Stimulated activated naive CD8-positive, alpha-beta T cell treated with anti-CD3 and anti-CD28 coated beads, Interleukin-15, Interleukin-2, amounts not matched to agents 100 U/mL and 50 U/mL, for 24 hours (primary cell): ENCODE measurements around the gene ARMH3.
"Not testable (repeated sequence)": the region's sequence is repeated elsewhere in the genome, so short reads cannot be mapped to it uniquely, and the experiment has no call there.

Experiments used
- ATAC-seq: fragments of 150-1000 bp; cut with Tn5 transposase; one replicate; pipeline ENCODE4 v1.10.0; 2021
- DNase-seq: peaks from one replicate; pipeline ENCODE4 v3.0.0; 2021

Gene ARMH3

GRCh38 chr10:101980677-101981076 is 75.3 kb downstream of the ARMH3 start:
- not testable (repeated sequence) for ATAC-seq

GRCh38 chr10:101974091-101974971 is 81.6 kb downstream of the ARMH3 start:
- no peak for ATAC-seq
- no peak for DNase-seq

More at GRCh38 chr10:101980677-101981076, 75.3 kb downstream of the ARMH3 start:
- not testable (repeated sequence) for DNase-seq

GRCh38 chr10:101972761-101973160 is 83.2 kb downstream of the ARMH3 start:
- no peak for ATAC-seq
- no peak for DNase-seq

- no peak for ATAC-seq
- no peak for DNase-seq
Measured at GRCh38 chr10:101969412-101969922, 86.5 kb downstream of the ARMH3 start.

- ATAC-seq (peak; percentile 59), DNase-seq (no peak)
Measured at GRCh38 chr10:101968940-101969321, 87.0 kb downstream of the ARMH3 start.

GRCh38 chr10:101968286-101968939 is 87.6 kb downstream of the ARMH3 start:
- DNase-seq = no peak
- no peak for ATAC-seq

GRCh38 chr10:101967713-101968112 is 88.3 kb downstream of the ARMH3 start:
- DNase-seq (no peak), ATAC-seq (no peak)

- ATAC-seq (no peak), DNase-seq (no peak)
Measured at GRCh38 chr10:101967119-101967518, 88.9 kb downstream of the ARMH3 start.

- DNase-seq = no peak
- no peak for ATAC-seq
Measured at GRCh38 chr10:101965075-101965765, 90.8 kb downstream of the ARMH3 start.

- DNase-seq (no peak), ATAC-seq (no peak)
Measured at GRCh38 chr10:101961591-101962498, 94.1 kb downstream of the ARMH3 start.

- ATAC-seq (no peak), DNase-seq (no peak)
Measured at GRCh38 chr10:101960879-101961395, 95.0 kb downstream of the ARMH3 start.

GRCh38 chr10:101959346-101959916 is 96.5 kb downstream of the ARMH3 start:
- no peak for DNase-seq
- no peak for ATAC-seq

GRCh38 chr10:101958691-101959090 is 97.3 kb downstream of the ARMH3 start:
- DNase-seq (no peak), ATAC-seq (no peak)

GRCh38 chr10:101956898-101957297 is 99.1 kb downstream of the ARMH3 start:
- DNase-seq = no peak
- no peak for ATAC-seq

GRCh38 chr10:101956117-101956516 is 99.9 kb downstream of the ARMH3 start:
- ATAC-seq = no peak
- DNase-seq = no peak

- no peak for DNase-seq
- ATAC-seq = no peak
Measured at GRCh38 chr10:101952191-101952590, 103.8 kb downstream of the ARMH3 start.

GRCh38 chr10:101950213-101950612 is 105.8 kb downstream of the ARMH3 start:
- ATAC-seq (no peak), DNase-seq (no peak)

GRCh38 chr10:101941871-101942270 is 114.1 kb downstream of the ARMH3 start:
- DNase-seq (no peak), ATAC-seq (no peak)

- ATAC-seq (no peak), DNase-seq (no peak)
Measured at GRCh38 chr10:101940916-101941315, 115.1 kb downstream of the ARMH3 start.

GRCh38 chr10:101939729-101940128 is 116.2 kb downstream of the ARMH3 start:
- ATAC-seq (no peak), DNase-seq (no peak)
